GM18508 (cell line): ENCODE data around the gene PKLR.
"Not testable (repeated sequence)": the region's sequence is repeated elsewhere in the genome, so short reads cannot be mapped to it uniquely, and the experiment has no call there.

Experiments
- ATAC-seq: cut with Tn5 transposase; IDR thresholded peaks from one replicate; pipeline ENCODE4 v1.9.1; 2021; ENCODE audit warnings: moderate number of reproducible peaks; ENCODE audit not compliant: insufficient read depth, unreplicated experiment

PKLR gene

GRCh38 chr1:155261493-155261851 lies 39.8 kb downstream of the PKLR start:
- ATAC-seq: no peak

- no peak for ATAC-seq
Measured at GRCh38 chr1:155260276-155260675, 41.0 kb downstream of the PKLR start.

GRCh38 chr1:155256058-155256852 lies 45.0 kb downstream of the PKLR start:
- no peak for ATAC-seq

- ATAC-seq: no peak
Measured at GRCh38 chr1:155255243-155256007, 45.8 kb downstream of the PKLR start, which contains the start of gene ENTREP3. TSS of gene ENTREP3 (minus strand) at chr1:155255483. CDS start at chr1:155254877, 606 bp downstream.

- no peak for ATAC-seq
Measured at GRCh38 chr1:155254714-155255242, 46.5 kb downstream of the PKLR start.

GRCh38 chr1:155254228-155254713 lies 47.0 kb downstream of the PKLR start:
- ATAC-seq: no peak

GRCh38 chr1:155253797-155254196 lies 47.4 kb downstream of the PKLR start:
- ATAC-seq: no peak

- no peak for ATAC-seq
Measured at GRCh38 chr1:155253208-155253607, 48.0 kb downstream of the PKLR start.

- ATAC-seq: no peak
Measured at GRCh38 chr1:155251566-155251965, 49.7 kb downstream of the PKLR start.

GRCh38 chr1:155250633-155251449 lies 50.4 kb downstream of the PKLR start:
- ATAC-seq: peak; percentile 62

GRCh38 chr1:155250246-155250632 lies 51.0 kb downstream of the PKLR start:
- ATAC-seq: peak; percentile 6

- no peak for ATAC-seq
Measured at GRCh38 chr1:155247667-155248553, 53.3 kb downstream of the PKLR start.

GRCh38 chr1:155246796-155247195 lies 54.4 kb downstream of the PKLR start:
- ATAC-seq: not testable (repeated sequence)

GRCh38 chr1:155245163-155245524 lies 56.1 kb downstream of the PKLR start:
- no peak for ATAC-seq

- peak; percentile 59 for ATAC-seq
Measured at GRCh38 chr1:155244368-155245162, 56.7 kb downstream of the PKLR start.

GRCh38 chr1:155242805-155243358 lies 58.4 kb downstream of the PKLR start:
- no peak for ATAC-seq

- ATAC-seq: no peak
Measured at GRCh38 chr1:155241841-155242264, 59.4 kb downstream of the PKLR start.

- ATAC-seq: no peak
Measured at GRCh38 chr1:155241069-155241679, 60.1 kb downstream of the PKLR start.
